HepG2 (cell line): ENCODE results near the gene CX3CR1. TPM values are rescaled to one million over a fixed set of nuclear protein-coding genes. Genes with fewer than 3 reads are reported as not detected.

Experiments
- ATAC-seq: fragments of 200-7000 bp; cut with Tn5 transposase; 3 replicates; pipeline ENCODE4 v1.9.1; 2020; ENCODE audit warnings: mild to moderate bottlenecking, moderate library complexity
- BruUV-seq: library from RNA; stranded (reverse); fragments of 400-500 nt; replicated peaks from 2 replicates; lab custom pipeline; 2021; lab: Mats Ljungman, UMichigan
- CTCF ChIA-PET: fragments of 300-600 bp; formaldehyde crosslinking; extraction: SDS; loops from one replicate; lab custom pipeline; 2021; ENCODE audit warnings: low total read pairs, inconsistent platforms, low intra/inter-chr PET ratio; lab: Yijun Ruan, JAX
- POLR2A ChIA-PET: fragments of 350-600 bp; sonication (Branson Sonifier 250); formaldehyde crosslinking; loops from one replicate; lab custom pipeline; 2020; ENCODE audit warnings: antibody characterized with exemption, inconsistent platforms; lab: Yijun Ruan, JAX
- DNase-seq: peaks from one replicate; pipeline ENCODE4 v3.0.0-alpha.2; 2015; ENCODE audit warnings: low spot score
- FAIRE-seq: peaks from 3 replicates; lab custom pipeline; 2011; peaks lifted over from hg19 to GRCh38; lab: Jason Lieb, UNC
- H2AFZ ChIP-seq: one replicate; pipeline ENCODE4 v1.6.1; 2011; ENCODE audit warnings: low read length, inconsistent platforms
- H3K27ac ChIP-seq: fragments of 300-600 bp; 3 replicates; pipeline ENCODE4 v1.8.0; 2011; ENCODE audit warnings: mixed run types, mild to moderate bottlenecking, mixed read lengths, low read length, inconsistent platforms; ENCODE audit not compliant: insufficient read depth; ENCODE audit errors: extremely low read length
- H3K27me3 ChIP-seq, 2 experiments: fragments of 200-600 bp in 1 of 2; 2 replicates in 1 of 2; 3 replicates in 1 of 2; pipeline versions ENCODE4 v1.6.0 to v1.8.0; 2011; ENCODE audit warnings: low read length in 2 of 2, mild to moderate bottlenecking in 2 of 2, moderate library complexity in 2 of 2, inconsistent platforms in 1 of 2; ENCODE audit not compliant: insufficient read depth in 2 of 2, control insufficient read depth in 1 of 2
- H3K36me3 ChIP-seq, 2 experiments: fragments of 200-600 bp in 1 of 2; replicated peaks in 1 of 2; 2 replicates in 1 of 2; 3 replicates in 1 of 2; pipeline versions ENCODE4 v1.5.1 to v1.8.0; 2011; ENCODE audit warnings: low read length in 2 of 2, inconsistent platforms in 1 of 2; ENCODE audit not compliant: insufficient read depth in 2 of 2, control insufficient read depth in 1 of 2
- H3K4me1 ChIP-seq: 2 replicates; pipeline ENCODE4 v1.5.1; 2012; ENCODE audit warnings: low read length, inconsistent platforms; ENCODE audit not compliant: insufficient read depth
- H3K4me2 ChIP-seq: 2 replicates; pipeline ENCODE4 v1.6.0; 2011; ENCODE audit warnings: low read depth, low read length, inconsistent platforms
- H3K4me3 ChIP-seq, 3 experiments: fragments of 200-600 bp in 1 of 3; sonication (generic), shearing (Covaris generic) in 1 of 3; replicated peaks in 1 of 3; 2 replicates each; pipeline ENCODE4 v1.5.1; 2011 to 2016; ENCODE audit warnings: low read length in 3 of 3, inconsistent platforms in 2 of 3, low read depth in 2 of 3, mild to moderate bottlenecking in 2 of 3, control low read depth in 1 of 3, mixed read lengths in 1 of 3; ENCODE audit not compliant: insufficient read depth in 1 of 3
- H3K79me2 ChIP-seq: one replicate; pipeline ENCODE4 v1.6.1; 2011; ENCODE audit warnings: low read length, inconsistent platforms; ENCODE audit not compliant: insufficient read depth
- H3K9ac ChIP-seq: 2 replicates; pipeline ENCODE4 v1.6.0; 2011; ENCODE audit warnings: mild to moderate bottlenecking, low read depth, low read length, inconsistent platforms; ENCODE audit not compliant: insufficient read depth
- H3K9me3 ChIP-seq: 2 replicates; pipeline ENCODE4 v1.5.1; 2012; ENCODE audit warnings: mild to moderate bottlenecking, low read length
- H4K20me1 ChIP-seq: 2 replicates; pipeline ENCODE4 v1.6.0; 2011; ENCODE audit warnings: inconsistent platforms, mild to moderate bottlenecking, low read length, moderate library complexity; ENCODE audit not compliant: insufficient read depth
- HOXA7 ChIP-seq: sonication (generic); formaldehyde crosslinking; IDR thresholded peaks from 2 replicates; pipeline ENCODE4 v1.8.1; 2022; ENCODE audit warnings: mild to moderate bottlenecking, missing genetic modification reagents, moderate library complexity
- MEIS1 ChIP-seq: sonication (generic); formaldehyde crosslinking; IDR thresholded peaks from 2 replicates; pipeline ENCODE4 v1.9.0; 2021; ENCODE audit warnings: mild to moderate bottlenecking, missing genetic modification reagents, moderate library complexity, borderline replicate concordance
- MTA1 ChIP-seq: sonication (generic); formaldehyde crosslinking; IDR thresholded peaks from 2 replicates; pipeline ENCODE4 v1.4.0; 2020; ENCODE audit warnings: missing genetic modification reagents, mild to moderate bottlenecking, borderline replicate concordance
- POGZ ChIP-seq: sonication (generic); formaldehyde crosslinking; IDR thresholded peaks from 2 replicates; pipeline ENCODE4 v1.4.0; 2020; ENCODE audit warnings: mild to moderate bottlenecking, missing genetic modification reagents
- TEF ChIP-seq: sonication (generic); formaldehyde crosslinking; IDR thresholded peaks from 2 replicates; pipeline ENCODE4 v1.5.0; 2020; ENCODE audit warnings: missing genetic modification reagents
- ZNF180 ChIP-seq: sonication (generic); formaldehyde crosslinking; IDR thresholded peaks from 2 replicates; pipeline ENCODE4 v1.4.0; 2020; ENCODE audit warnings: low read depth, missing genetic modification reagents, borderline replicate concordance
- ZNF703 ChIP-seq: sonication (generic); formaldehyde crosslinking; IDR thresholded peaks from 2 replicates; pipeline ENCODE4 v1.5.1; 2020; ENCODE audit warnings: missing genetic modification reagents, mild to moderate bottlenecking, moderate library complexity, borderline replicate concordance
- WGBS: methylation state at CpG from one replicate; pipeline ENCODE4 v1.1.6; 2017; ENCODE audit warnings: low lambda C conversion rate; 5-methylcytosine and 5-hydroxymethylcytosine counted together
- in situ Hi-C: cut with HindIII; loops from 2 replicates; pipeline ENCODE4 v1.10.0; 2017; ENCODE audit warnings: low pct_unique_long_range_greater_than_20kb; ENCODE audit not compliant: extremely low pct_ligation_motif_present
- intact Hi-C: fragments of 100-400 bp; cut with micrococcal nuclease; formaldehyde crosslinking; loops from one replicate; pipeline ENCODE4 v1.10.0; 2022; ENCODE audit not compliant: unreplicated experiment
- polyA plus RNA-seq, 8 experiments: library from polyadenylated mRNA; depleted of rRNA in 3 of 8; stranded (reverse) in 7 of 8; unstranded in 1 of 8; fragments of >200 nt; fragmentation: Illumina TruSeq in 4 of 8; extraction: Trizol in 4 of 8; gene quantifications; 2 replicates each; pipeline versions ENCODE4 v1.2.1 to v1.2.3, GENCODE V29; 2011 to 2016; ENCODE audit warnings: low read depth in 4 of 8, missing spikeins in 1 of 8, mixed read lengths in 1 of 8; ENCODE audit not compliant: insufficient read depth in 1 of 8
- total RNA-seq, 5 experiments: library from RNA; depleted of rRNA; stranded (reverse); fragments of >200 nt; fragmentation: Illumina TruSeq; extraction: Trizol; gene quantifications; 2 replicates each; pipeline ENCODE4 v1.2.3, GENCODE V29; 2016; ENCODE audit warnings: low read depth in 1 of 5
- TF ChIP-seq, protein P1 (sequence below): sonication (generic); formaldehyde crosslinking; IDR thresholded peaks from 2 replicates; pipeline ENCODE4 v1.5.0; 2020; ENCODE audit warnings: missing genetic modification reagents, mild to moderate bottlenecking, borderline replicate concordance
- TF ChIP-seq, protein P2 (sequence below): sonication (generic); formaldehyde crosslinking; IDR thresholded peaks from 2 replicates; pipeline ENCODE4 v1.5.0; 2020; ENCODE audit warnings: mild to moderate bottlenecking, missing genetic modification reagents, borderline replicate concordance

CX3CR1 gene
- total and polyA plus RNA-seq, 2 of the 13 experiments (the other 11 are each of a cell fraction or from before 2014, with no cell fraction given), result not detected

- BruUV-seq, result no TSS peak
- in situ Hi-C loops, result no loop called here
- no peak for TF ChIP-seq ZNF703 (CRISPR knock-in tag)
- TF ChIP-seq, protein P1, sequence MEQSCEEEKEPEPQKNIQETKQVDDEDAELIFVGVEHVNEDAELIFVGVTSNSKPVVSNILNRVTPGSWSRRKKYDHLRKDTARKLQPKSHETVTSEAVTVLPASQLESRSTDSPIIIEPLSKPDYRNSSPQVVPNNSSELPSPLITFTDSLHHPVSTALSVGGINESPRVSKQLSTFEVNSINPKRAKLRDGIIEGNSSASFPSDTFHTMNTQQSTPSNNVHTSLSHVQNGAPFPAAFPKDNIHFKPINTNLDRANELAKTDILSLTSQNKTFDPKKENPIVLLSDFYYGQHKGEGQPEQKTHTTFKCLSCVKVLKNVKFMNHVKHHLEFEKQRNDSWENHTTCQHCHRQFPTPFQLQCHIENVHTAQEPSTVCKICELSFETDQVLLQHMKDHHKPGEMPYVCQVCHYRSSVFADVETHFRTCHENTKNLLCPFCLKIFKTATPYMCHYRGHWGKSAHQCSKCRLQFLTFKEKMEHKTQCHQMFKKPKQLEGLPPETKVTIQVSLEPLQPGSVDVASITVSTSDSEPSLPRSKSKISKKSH (CRISPR knock-in tag), result no peak
- no peak for TF ChIP-seq POGZ (CRISPR knock-in tag)
- no peak for TF ChIP-seq ZNF180
- TF ChIP-seq MTA1 (CRISPR knock-in tag), result no peak
- TF ChIP-seq, protein P2, sequence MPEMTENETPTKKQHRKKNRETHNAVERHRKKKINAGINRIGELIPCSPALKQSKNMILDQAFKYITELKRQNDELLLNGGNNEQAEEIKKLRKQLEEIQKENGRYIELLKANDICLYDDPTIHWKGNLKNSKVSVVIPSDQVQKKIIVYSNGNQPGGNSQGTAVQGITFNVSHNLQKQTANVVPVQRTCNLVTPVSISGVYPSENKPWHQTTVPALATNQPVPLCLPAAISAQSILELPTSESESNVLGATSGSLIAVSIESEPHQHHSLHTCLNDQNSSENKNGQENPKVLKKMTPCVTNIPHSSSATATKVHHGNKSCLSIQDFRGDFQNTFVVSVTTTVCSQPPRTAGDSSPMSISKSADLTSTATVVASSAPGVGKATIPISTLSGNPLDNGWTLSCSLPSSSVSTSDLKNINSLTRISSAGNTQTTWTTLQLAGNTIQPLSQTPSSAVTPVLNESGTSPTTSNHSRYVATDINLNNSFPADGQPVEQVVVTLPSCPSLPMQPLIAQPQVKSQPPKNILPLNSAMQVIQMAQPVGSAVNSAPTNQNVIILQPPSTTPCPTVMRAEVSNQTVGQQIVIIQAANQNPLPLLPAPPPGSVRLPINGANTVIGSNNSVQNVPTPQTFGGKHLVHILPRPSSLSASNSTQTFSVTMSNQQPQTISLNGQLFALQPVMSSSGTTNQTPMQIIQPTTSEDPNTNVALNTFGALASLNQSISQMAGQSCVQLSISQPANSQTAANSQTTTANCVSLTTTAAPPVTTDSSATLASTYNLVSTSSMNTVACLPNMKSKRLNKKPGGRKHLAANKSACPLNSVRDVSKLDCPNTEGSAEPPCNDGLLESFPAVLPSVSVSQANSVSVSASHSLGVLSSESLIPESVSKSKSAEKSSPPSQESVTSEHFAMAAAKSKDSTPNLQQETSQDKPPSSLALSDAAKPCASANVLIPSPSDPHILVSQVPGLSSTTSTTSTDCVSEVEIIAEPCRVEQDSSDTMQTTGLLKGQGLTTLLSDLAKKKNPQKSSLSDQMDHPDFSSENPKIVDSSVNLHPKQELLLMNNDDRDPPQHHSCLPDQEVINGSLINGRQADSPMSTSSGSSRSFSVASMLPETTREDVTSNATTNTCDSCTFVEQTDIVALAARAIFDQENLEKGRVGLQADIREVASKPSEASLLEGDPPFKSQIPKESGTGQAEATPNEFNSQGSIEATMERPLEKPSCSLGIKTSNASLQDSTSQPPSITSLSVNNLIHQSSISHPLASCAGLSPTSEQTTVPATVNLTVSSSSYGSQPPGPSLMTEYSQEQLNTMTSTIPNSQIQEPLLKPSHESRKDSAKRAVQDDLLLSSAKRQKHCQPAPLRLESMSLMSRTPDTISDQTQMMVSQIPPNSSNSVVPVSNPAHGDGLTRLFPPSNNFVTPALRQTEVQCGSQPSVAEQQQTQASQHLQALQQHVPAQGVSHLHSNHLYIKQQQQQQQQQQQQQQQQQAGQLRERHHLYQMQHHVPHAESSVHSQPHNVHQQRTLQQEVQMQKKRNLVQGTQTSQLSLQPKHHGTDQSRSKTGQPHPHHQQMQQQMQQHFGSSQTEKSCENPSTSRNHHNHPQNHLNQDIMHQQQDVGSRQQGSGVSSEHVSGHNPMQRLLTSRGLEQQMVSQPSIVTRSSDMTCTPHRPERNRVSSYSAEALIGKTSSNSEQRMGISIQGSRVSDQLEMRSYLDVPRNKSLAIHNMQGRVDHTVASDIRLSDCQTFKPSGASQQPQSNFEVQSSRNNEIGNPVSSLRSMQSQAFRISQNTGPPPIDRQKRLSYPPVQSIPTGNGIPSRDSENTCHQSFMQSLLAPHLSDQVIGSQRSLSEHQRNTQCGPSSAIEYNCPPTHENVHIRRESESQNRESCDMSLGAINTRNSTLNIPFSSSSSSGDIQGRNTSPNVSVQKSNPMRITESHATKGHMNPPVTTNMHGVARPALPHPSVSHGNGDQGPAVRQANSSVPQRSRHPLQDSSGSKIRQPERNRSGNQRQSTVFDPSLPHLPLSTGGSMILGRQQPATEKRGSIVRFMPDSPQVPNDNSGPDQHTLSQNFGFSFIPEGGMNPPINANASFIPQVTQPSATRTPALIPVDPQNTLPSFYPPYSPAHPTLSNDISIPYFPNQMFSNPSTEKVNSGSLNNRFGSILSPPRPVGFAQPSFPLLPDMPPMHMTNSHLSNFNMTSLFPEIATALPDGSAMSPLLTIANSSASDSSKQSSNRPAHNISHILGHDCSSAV (CRISPR knock-in tag), result no peak
- TF ChIP-seq MEIS1 (CRISPR knock-in tag), result no peak
- no peak for TF ChIP-seq TEF (CRISPR knock-in tag)
- TF ChIP-seq HOXA7 (CRISPR knock-in tag), result no peak
Measured at GRCh38 chr3:39250116-39250747, 29.6 kb downstream of the CX3CR1 start.

More at GRCh38 chr3:39250116-39250747, 29.6 kb downstream of the CX3CR1 start:
- no peak overlapping the region for H3K4me3 ChIP-seq
- H3K27me3 ChIP-seq, result peaks cover 0 to 16% of the 10 kb centered on the region in 2 experiments; a peak in 4 of 5 replicates
- no peaks in the 10 kb centered on the region for H3K4me1 ChIP-seq
- ATAC-seq, result no peak
- 23% methylated on average over 4 of the region's 4 CpGs for WGBS
- H3K9ac ChIP-seq, result no peak overlapping the region
- no peak for DNase-seq
- no peaks in the 10 kb centered on the region for H3K9me3 ChIP-seq
- H3K27ac ChIP-seq, result no peak overlapping the region
- H3K4me2 ChIP-seq, result no peak overlapping the region
- H4K20me1 ChIP-seq, result no peaks in the 10 kb centered on the region
- intact Hi-C loops, result no loop called here
- ChIA-PET CTCF (no interaction called here), POLR2A (no interaction called here)
- no peaks in the 10 kb centered on the region for H3K79me2 ChIP-seq
- H3K36me3 ChIP-seq, result no peaks in the 10 kb centered on the region
- FAIRE-seq, result no peak
- no peak overlapping the region for H2AFZ ChIP-seq
